ENCODE data around the gene MED8. TPM values are rescaled to one million over a fixed set of nuclear protein-coding genes. Genes with fewer than 3 reads are reported as not detected.

MED8 gene
- total RNA-seq, 1 experiment from 2014 or later = 113 TPM

DNA sequence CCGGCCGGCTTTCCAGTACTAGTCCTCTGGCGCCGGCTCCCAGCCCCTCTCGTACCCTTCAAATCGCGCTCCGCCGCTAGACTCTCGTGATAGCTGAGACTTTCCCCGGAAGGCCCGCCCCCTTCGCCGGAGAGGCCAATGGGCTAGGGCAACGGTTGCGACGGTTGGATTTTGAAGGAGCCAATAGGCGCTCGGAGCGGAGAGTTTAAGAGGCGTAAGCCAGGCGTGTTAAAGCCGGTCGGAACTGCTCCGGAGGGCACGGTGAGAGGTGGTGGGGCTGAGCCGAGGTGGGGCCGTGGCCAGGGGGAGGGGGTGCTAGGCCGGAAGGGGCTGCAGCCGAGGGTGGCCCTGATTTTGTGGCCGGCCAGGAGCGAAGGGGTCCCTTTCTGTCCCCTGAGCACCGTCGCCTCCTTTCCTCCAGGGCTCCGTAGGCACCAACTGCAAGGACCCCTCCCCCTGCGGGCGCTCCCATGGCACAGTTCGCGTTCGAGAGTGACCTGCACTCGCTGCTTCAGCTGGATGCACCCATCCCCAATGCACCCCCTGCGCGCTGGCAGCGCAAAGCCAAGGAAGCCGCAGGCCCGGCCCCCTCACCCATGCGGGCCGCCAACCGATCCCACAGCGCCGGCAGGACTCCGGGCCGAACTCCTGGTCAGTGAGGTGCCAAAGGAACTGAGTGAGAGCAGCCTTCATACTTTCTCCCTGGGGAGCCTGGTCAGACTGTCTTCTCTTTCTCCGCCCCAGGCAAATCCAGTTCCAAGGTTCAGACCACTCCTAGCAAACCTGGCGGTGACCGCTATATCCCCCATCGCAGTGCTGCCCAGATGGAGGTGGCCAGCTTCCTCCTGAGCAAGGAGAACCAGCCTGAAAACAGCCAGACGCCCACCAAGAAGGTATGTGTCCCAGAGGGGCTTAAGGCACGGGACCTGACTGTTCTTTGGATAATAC lies 30.6 kb downstream of the MED8 start, which contains the start of gene CDC20:
CDC20 (plus strand) TSS at position 236 of the 948 bp plus-strand sequence; CDS start at position 471, 235 bp downstream.
- peak; percentile 98 for DNase-seq (ENCODE audit: low spot score)

DNA sequence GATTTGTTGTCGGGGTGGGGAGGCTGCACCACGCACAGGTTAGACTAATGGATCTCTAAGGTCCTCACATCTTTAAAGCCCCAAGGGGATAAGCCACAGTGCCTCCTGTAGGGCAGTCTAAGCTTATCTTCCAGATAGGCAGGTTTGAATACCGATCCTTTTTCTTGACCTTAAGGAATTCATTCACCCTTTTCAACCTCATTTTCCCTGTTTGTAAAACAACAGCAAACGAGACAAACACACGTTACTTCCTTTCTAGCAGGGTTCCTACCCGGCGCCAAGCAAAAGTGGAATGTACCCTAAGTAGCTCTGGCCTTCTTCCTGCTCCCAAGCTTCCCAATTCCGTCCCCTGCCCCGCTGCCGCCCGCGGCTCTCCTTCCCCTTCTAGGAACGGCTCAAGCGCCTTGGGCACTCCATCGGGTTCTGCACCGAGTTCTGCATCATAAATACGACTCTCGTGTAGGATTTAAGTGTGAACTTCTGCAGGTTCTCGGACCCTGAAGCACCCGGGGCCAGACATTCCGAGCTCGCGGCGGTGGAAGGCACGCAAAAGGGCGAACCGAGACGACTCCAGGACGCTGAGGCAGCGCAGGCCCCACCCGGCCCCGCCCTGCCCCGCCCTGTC lies 31.4 kb downstream of the MED8 start:
- DNase-seq (ENCODE audit: low spot score) = peak; percentile 42

DNA sequence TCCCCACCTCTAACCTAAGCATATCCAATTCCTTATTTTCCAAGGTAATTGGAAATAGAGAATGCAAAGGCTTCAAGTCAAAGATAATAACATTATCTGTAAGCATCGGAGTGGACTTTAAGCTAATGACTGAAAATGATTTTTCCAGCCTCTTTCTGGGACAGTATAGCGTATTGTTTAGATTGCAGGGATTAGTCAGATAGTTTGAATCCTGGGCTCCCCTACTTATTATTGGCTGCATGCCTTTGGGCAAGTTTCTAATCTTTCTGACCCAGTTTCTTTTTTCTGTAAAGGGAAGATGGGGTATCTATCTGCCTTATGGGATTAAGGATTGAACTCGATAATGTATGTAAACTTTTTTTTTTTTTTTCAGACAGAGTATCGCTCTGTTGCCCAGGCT lies 32.3 kb downstream of the MED8 start:
- no peak for DNase-seq (ENCODE audit: low spot score)

DNA sequence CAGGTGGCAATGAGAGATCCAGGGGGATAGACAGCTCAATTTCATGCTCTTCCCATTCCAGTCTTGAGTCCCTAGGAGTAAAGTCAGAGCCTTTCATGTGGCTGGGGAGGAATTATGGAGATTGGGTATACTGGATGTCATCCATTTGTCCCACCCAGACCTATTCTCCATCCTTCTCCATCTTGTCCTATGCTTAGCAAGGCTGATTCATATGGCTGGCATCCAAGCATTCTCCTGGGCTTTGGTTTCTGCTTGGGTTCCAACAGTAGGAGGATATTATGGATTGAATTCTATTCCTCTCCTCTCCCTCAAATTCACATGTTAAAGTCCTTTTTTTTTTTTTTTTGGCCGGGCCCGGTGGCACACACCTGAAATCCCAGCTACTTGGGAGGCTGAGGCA lies 34.7 kb downstream of the MED8 start:
- no peak for DNase-seq (ENCODE audit: low spot score)

DNA sequence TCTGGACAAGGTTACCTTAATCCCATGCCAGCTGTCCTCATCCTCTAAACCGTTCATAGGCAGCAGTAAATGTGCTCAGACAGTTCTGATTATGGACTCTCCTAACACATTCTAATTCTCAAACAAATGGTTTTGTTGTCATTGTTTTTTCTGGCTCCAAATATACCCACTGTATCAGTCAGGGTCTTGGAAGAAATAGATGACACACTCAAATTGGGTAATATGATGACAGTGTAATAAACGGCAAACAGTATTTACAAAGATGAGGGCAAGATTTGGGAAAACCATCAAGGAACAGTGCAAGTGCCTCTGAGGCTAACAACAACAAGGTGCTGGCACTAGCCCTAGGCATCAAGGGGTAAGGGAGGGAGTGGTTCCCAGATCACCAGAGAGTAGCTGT lies 35.1 kb downstream of the MED8 start:
- DNase-seq (ENCODE audit: low spot score) = no peak

DNA sequence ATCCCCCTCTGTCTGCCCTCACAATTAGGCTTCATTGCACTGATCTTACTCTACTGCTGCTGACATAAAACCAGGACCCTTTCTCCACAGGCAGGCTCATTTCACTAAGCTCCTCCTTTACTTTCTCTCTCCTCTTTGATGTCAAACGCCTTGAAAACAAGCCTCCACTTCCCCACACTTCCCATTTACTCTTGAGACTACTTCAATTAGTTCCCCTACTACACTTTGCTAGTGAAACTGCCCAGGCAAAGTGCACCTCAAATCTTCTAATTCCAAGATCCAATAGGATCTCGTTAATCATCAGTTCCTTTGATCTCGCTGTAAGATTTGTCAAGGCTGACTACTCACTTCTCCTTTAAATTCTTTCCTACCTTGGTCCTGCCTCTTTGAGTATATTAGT lies 36.7 kb downstream of the MED8 start:
- DNase-seq (ENCODE audit: low spot score) = no peak

DNA sequence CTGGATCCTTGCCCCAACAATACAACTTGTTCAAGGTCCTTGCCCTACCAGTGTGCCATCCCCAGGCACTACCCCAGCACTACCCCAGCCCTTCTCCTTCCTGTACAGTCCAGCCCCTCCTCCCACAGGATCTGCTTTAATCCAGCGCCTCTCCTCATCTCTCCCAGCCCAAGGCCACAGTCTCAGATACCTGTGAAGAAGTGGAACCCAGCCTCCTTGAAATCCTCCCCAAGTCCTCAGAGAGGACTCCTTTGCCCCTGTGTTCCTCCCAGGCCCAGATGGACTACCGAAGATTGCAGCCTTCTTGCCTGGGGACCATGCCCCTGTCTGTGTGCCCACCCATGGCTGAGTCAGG lies 37.3 kb downstream of the MED8 start:
- no peak for DNase-seq (ENCODE audit: low spot score)

DNA sequence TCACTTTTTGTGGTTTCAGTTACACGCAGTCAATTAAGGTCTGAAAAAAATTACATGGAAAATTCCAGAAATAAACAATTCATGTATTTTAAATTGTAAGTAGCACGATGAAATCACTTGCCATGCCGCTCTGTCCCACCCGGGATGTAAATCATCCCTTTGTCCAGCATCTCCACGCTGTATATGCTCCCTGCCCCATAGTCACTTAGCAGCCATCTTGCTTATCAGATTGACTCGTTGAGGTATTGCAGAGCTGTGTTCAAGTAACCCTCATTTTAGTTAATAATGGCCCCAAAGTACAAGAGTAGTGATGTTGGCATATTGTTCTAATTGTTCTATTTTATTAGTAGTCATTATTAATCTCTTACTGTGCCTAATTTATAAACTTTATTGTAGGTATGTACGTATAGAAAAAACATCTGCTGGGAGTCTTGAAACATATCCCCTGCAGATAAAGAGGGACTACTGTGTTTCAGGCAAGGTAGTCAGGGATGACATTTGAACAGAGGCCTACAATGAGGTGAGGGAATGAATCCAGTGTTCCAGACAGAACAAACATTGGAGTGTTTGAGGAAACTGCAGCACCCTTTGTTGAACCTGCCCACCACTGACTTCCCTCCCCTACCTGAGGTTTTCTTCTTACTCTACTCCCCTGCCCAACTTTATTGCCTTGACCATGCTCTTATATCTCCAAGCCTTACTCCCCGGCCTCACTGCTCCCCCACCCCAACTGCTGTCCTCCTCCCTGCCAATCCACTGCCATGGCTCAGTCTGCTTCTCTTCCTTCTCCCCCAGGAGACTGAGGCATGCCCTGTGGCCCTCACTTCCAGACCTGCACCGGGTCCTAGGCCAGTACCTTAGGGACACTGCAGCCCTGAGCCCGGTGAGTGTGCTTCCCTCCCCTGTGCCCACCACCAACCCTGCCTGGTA lies 37.9 kb downstream of the MED8 start:
- DNase-seq (ENCODE audit: low spot score) = no peak

DNA sequence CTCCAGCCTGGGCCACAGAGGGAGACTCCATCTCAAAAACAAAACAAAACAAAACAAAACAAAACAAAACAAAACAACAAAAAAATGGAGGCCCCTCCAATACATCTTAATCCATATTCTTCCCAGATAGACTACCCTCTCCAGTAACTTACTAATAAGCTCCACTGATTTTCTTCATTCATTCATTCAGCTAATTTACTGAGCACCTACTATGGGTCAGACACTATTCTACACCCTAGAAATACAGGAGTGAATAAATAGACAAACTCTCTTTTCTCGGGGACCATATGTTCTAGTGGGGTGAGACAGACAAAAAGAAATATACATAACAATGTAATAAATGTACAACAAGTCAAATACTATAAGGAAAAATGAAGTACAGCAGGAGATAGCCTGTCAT lies 38.6 kb downstream of the MED8 start:
- no peak for DNase-seq (ENCODE audit: low spot score)

DNA sequence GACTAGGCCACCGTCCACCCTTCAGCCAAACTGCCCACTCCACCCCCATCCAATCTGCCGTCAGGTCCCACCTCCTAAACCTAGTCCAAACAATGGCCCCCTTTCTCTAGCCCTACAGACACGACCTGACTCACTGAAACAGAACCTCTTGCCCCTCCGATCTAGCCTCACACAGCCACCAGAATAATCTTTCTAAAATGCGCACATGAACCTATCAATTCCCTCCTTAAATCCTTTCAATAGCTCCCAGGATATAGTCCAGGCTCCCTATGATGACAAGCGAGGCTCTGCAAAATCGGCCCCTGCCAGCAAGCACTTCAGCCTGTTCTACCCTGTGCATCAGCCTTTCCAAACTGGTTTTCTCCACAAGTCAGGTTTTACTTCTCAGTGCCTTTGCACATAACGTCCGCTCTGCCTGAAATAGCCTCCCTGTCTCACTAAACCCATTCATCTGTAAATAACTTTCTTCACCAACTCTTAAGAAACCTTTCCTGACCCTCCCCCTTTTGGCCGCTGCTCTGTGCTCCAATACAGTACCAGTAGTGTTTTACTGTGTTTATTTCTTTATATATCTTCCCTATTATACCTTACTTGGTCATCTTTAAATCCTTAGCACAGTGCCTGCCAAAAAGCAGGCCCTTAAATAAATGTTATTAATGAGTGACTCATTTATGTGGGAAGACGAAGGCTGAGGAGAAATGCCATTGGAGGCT lies 39.9 kb downstream of the MED8 start:
- DNase-seq (ENCODE audit: low spot score) = peak; percentile 77

DNA sequence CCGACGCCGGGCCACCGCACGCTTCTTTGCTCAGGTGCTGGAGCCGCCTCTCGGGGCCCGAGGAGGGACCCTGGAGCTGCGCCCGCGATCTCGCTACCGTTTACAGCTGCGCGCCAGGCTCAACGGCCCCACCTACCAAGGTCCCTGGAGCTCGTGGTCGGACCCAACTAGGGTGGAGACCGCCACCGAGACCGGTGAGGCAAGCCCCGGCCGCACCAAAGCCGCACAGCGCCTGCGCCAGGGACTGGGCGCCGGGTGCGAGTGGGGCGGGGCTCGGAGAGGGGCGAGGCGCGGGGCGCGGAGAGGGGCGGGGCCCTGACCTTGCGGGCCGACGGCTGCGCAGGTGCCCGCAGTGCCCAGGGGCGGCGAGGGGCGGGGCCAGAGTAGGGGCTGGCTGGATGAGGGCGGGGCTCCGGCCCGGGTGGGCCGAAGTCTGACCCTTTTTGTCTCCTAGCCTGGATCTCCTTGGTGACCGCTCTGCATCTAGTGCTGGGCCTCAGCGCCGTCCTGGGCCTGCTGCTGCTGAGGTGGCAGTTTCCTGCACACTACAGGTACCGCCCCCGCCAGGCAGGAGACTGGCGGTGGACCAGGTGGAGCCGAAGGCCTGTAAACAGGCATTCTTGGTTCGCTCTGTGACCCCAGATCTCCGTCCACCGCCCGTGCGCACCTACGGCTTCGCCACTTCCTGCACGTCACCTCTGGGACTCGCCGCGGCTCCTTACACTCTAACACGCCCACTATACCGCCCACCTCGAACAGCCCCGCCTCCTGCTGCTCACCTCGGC lies 40.6 kb downstream of the MED8 start:
- DNase-seq (ENCODE audit: low spot score) = peak; percentile 83

DNA sequence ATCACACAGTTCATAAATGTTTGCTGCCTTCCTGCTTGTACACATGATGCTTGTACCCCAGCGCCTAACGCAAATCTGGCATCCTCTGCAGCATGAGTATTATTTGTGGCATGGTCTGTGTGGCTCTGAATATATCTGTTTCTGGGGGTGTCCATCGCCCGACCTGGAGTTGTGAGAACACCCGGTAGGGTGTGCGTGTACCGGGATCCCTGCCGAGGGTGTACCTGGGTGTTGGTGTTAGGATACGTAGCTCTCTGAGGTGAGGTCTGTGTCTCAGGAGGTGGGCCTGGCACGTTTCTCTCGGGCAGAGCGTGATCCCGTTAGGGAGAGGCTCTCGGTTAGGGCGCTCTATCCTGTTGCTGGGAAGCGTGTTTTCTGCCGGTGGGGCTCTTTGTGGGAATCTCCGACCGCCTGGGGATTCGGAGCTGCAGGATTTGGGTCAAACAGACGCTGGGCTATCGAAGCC lies 41.2 kb downstream of the MED8 start:
- DNase-seq (ENCODE audit: low spot score) = no peak

DNA sequence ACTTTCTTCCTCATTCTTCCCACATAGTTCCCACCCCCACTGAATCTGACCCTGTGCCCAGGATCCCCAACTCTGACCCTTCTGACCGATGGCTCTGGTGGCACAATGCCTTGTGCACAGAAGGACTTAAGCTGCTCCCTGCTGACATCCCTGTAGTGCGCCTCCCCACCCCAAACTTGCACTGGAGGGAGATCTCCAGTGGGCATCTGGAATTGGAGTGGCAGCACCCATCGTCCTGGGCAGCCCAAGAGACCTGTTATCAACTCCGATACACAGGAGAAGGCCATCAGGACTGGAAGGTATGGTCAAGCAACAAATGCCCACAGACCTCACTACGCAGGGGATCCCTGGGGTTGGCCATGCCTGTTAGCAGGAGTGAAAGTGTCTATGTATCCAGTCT lies 43.0 kb downstream of the MED8 start:
- DNase-seq (ENCODE audit: low spot score) = no peak

DNA sequence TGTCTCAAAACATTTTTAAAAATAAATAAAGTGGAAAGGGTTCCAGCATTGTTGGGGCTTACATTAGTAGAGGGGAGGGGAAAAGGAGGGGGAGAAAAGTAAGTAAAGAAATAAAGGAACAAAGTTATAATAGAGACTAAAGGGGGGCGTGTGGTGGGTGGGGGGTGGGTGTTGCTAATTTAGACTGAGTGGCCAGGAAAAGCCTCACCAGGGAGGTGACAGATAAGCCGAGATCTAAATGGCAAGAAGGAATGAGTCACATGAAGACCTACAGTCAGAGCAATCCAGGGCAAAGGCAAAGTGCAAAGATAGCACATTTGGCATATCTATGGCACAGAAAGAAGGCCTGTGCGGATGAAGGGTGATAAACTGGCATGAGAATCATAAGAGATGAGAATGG lies 44.5 kb downstream of the MED8 start:
- DNase-seq (ENCODE audit: low spot score) = no peak

DNA sequence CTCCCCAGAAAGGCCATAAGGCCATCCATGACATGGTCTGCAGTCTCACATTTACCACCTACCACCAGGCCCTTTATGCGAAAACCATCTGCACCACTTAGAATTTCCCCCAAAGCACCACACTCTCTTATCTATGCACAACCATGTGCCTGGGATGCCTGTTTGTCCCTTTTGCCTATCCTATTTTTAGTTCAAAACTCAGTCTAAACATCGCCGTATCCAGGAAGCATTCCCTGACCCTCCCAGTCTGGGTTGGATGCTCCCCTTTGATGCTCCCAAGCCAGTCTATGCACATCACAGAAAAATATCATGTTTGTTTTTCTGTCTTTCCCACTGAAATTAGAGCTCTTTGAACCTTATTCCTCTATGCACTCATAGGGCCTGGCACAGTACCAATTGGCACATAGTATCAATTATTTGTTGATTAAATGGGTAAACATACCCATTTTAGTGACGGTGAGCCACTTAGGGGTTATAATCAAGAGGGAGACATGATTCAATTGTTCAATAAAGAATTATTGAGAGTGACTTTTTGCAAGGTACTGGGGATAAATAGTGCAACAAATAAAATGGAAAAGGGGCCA lies 45.2 kb downstream of the MED8 start:
- DNase-seq (ENCODE audit: low spot score) = no peak

DNA sequence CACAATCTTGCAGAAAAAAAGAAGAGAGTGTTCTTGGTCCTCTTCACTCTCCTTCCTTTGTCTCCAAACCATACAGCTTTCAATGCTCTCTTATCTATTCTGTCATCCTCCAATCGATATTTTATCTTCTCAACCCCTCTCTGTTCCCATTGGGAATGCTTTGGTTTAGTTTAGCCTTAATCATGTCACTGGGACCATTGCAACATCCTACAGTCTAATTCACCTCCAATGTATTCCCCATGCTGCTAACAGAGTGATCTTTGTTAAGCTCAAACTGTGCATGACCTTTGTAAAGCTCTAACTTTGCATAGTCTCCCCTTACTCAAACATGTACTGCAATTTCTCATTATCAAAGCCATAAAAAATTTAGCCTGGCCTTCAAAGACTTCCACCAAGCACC lies 49.0 kb downstream of the MED8 start:
- no peak for DNase-seq (ENCODE audit: low spot score)

DNA sequence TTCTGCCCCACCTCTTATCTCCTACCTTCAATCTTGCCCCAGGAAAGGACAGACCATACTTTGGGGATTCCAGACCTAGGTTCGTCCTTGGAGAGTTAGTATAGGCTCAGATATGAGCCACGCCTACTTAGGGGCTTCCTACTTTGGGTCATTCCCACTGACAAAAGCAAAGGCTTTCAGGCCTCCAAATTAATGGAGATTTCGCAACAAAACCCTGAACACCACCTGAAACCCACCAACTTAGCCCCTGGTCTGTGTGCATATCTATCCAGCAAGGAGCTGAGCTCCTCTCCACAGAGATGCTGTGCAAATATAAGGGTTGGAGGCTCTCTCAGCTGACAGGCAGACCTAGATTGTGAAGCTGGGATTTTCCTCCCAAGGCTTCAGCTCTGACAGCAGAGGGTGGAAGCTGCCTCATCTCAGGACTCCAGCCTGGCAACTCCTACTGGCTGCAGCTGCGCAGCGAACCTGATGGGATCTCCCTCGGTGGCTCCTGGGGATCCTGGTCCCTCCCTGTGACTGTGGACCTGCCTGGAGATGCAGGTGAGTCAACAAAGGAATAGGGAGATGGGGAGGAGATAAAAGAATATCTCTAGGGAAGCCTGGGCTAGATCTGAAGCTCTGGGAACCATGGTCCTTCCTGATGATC lies 49.9 kb downstream of the MED8 start:
- DNase-seq (ENCODE audit: low spot score) = no peak

DNA sequence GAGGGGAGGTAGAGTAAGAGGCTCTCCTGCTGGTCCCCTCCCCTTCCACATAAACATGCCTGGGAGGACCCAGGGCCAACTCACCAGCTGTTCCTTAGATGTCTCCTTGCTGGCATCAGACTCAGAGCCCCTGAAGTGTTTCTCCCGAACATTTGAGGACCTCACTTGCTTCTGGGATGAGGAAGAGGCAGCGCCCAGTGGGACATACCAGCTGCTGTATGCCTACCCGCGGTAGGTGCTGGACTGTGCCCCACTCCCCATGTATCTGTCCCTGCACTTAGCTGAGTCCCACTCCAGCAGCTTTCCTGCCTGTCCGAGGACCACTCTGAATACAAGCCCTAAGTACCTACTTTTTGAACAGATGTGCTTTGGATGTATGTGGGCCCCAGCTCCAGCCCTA lies 51.6 kb downstream of the MED8 start:
- DNase-seq (ENCODE audit: low spot score) = no peak

DNA sequence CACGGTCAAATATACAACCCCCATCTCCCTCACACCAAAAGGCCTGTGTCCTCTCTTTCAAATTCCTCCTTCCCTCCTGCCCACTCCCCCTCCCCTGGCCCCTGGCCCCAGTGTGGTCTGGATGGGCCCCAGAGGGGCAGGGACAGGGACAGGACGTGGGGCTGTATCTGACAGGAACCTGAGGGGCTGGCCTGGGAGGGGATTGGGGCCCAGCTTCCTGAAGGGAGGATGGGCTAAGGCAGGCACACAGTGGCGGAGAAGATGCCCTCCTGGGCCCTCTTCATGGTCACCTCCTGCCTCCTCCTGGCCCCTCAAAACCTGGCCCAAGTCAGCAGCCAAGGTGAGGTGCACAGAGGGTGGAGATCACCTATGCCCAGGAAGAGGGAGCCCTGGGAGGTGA lies 52.0 kb downstream of the MED8 start, which contains the start of gene MPL:
MPL (plus strand) TSS at position 231 of the 400 bp plus-strand sequence; CDS start at position 262, 31 bp downstream.
- DNase-seq (ENCODE audit: low spot score) = no peak
